AG09309 (cell line): ENCODE results near the gene DRAXIN.

Experiments
- DNase-seq: peaks from one replicate; pipeline ENCODE4 v3.0.0-alpha.2; 2010; ENCODE audit warnings: low read depth
- H3K4me3 ChIP-seq: 2 replicates; pipeline ENCODE4 v1.5.1; 2011; ENCODE audit warnings: mild to moderate bottlenecking, low read depth, low read length, moderate library complexity; ENCODE audit not compliant: control insufficient read depth
- CTCF ChIP-seq: IDR thresholded peaks from 2 replicates; pipeline ENCODE4 v1.5.1; 2011; ENCODE audit warnings: mild to moderate bottlenecking, low read depth, low read length, inconsistent platforms; ENCODE audit not compliant: insufficient read depth, control insufficient read depth; ENCODE audit errors: missing control alignments

The DRAXIN gene

GRCh38 chr1:11766429-11766776, 74.9 kb downstream of the DRAXIN start:
- TF ChIP-seq CTCF, result no peak
- no peak for DNase-seq
- no peak overlapping the region for H3K4me3 ChIP-seq

GRCh38 chr1:11767922-11768704, 76.6 kb downstream of the DRAXIN start:
- TF ChIP-seq CTCF, result no peak
- no peak overlapping the region for H3K4me3 ChIP-seq
- no peak for DNase-seq

GRCh38 chr1:11768821-11769220, 77.3 kb downstream of the DRAXIN start:
- no peak for TF ChIP-seq CTCF
- H3K4me3 ChIP-seq, result no peak overlapping the region
- no peak for DNase-seq

GRCh38 chr1:11769274-11769673, 77.8 kb downstream of the DRAXIN start:
- no peak overlapping the region for H3K4me3 ChIP-seq
- no peak for DNase-seq
- TF ChIP-seq CTCF, result no peak

- no peak for DNase-seq
- no peak overlapping the region for H3K4me3 ChIP-seq
- TF ChIP-seq CTCF, result no peak
Measured at GRCh38 chr1:11770011-11770410, 78.5 kb downstream of the DRAXIN start.

- no peak for TF ChIP-seq CTCF
Measured at GRCh38 chr1:11771481-11772043, 80.1 kb downstream of the DRAXIN start.

More at GRCh38 chr1:11771481-11772043, 80.1 kb downstream of the DRAXIN start:
- no peak overlapping the region for H3K4me3 ChIP-seq
- no peak for DNase-seq
